ENCODE results near the gene ADTRP. TPM values are rescaled to one million over a fixed set of nuclear protein-coding genes. Genes with fewer than 3 reads are reported as not detected.

Gene ADTRP
- total and polyA plus RNA-seq, 8 donors, result 0.65 to 11.4 (median 1.4) TPM

DNA sequence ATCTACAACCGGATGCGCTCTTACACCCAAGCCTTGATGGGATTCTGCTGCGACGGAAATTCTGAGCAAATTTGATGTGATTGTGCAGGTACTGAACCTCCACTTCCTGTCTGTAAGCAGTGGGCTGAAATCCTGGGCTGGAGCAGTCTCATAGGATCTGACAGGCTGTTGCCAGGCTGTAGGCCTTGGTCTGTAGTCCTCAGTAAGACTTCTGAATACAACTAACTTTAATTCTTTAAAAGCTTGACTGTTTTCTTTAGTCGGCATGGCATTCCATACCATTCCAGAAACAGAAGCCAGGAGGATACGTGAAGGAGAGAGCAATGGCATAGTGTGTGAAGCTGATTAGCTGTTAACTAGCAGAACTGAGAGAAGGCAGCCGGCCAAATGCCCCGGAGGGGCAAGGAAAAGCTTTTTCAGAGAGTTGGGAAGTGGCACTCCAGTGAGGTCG lies 68.3 kb downstream of the ADTRP start:
- TF ChIP-seq, protein P1, sequence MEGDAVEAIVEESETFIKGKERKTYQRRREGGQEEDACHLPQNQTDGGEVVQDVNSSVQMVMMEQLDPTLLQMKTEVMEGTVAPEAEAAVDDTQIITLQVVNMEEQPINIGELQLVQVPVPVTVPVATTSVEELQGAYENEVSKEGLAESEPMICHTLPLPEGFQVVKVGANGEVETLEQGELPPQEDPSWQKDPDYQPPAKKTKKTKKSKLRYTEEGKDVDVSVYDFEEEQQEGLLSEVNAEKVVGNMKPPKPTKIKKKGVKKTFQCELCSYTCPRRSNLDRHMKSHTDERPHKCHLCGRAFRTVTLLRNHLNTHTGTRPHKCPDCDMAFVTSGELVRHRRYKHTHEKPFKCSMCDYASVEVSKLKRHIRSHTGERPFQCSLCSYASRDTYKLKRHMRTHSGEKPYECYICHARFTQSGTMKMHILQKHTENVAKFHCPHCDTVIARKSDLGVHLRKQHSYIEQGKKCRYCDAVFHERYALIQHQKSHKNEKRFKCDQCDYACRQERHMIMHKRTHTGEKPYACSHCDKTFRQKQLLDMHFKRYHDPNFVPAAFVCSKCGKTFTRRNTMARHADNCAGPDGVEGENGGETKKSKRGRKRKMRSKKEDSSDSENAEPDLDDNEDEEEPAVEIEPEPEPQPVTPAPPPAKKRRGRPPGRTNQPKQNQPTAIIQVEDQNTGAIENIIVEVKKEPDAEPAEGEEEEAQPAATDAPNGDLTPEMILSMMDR (IDR thresholded peaks at IDR 0.05), result no peak
- Histone ChIP-seq H3K4me1 (peaks cover 4 to 25% of the 10 kb centered on the region in 2 donors), H3K27ac (no peak overlapping the region), H3K36me3 (no peaks in the 10 kb centered on the region), H3K27me3 (no peaks in the 10 kb centered on the region), H3K9me3 (no peaks in the 10 kb centered on the region), H3K4me3 (no peak overlapping the region)
- peak in 1 of 4 donors; percentile 29 for DNase-seq
- intact Hi-C loops (cut with DNase I), result no loop called here
- no peak for ATAC-seq

DNA sequence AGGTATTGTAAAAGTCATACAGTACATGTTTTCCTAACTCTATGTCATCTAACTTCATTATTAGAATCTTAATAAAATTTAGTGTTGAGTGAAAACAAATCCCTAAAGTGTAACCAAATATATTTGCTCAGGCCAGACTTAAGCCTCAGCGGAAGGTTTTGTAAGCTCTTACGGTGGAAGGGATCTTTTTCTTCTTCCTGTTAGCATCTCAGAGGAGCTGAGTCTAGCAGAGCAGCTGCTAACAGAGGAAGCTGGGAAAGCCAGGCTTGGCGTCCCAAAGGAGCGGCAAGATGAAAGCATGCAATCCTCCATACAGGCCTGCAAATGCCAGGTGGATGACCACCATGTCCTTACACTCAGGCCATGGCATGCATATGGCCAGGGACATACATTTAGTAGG lies 72.4 kb downstream of the ADTRP start:
- no peak for DNase-seq
- Histone ChIP-seq H3K27me3 (no peaks in the 10 kb centered on the region), H3K4me1 (peaks cover 0 to 12% of the 10 kb centered on the region in 2 donors), H3K27ac (no peak overlapping the region), H3K9me3 (no peaks in the 10 kb centered on the region), H3K36me3 (no peaks in the 10 kb centered on the region), H3K4me3 (no peak overlapping the region)
- ATAC-seq, result no peak
- TF ChIP-seq, protein P1 (IDR thresholded peaks at IDR 0.05), result no peak
- intact Hi-C loops (cut with DNase I), result no loop called here

DNA sequence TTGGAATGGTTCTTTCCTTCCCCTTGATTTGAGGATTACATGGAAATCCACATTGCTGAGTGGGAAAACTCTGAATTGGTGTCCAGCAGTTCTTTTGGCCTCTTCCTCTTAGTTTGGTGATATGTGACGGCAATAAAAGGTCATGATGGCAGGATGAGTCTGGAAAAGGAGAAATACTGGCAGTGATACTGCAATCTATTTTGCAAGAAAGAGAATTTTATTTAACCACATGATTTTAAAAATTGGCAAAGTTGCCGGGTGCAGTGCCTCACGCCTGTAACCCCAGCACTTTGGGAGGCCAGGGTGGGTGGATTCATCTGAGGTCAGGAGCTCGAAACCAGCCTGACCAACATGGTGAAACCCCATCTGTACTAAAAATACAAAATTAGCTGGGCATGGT lies 73.1 kb downstream of the ADTRP start:
- H3K27me3 ChIP-seq, result no peaks in the 10 kb centered on the region
- DNase-seq (no peak), ATAC-seq (no peak)
- H3K27ac ChIP-seq, result no peak overlapping the region
- H3K36me3 ChIP-seq, result no peaks in the 10 kb centered on the region
- peaks cover 0 to 7% of the 10 kb centered on the region in 2 donors for H3K4me1 ChIP-seq
- no peak overlapping the region for H3K4me3 ChIP-seq
- H3K9me3 ChIP-seq, result no peaks in the 10 kb centered on the region
- intact Hi-C loops (cut with DNase I), result no loop called here
- TF ChIP-seq, protein P1 (IDR thresholded peaks at IDR 0.05), result no peak

DNA sequence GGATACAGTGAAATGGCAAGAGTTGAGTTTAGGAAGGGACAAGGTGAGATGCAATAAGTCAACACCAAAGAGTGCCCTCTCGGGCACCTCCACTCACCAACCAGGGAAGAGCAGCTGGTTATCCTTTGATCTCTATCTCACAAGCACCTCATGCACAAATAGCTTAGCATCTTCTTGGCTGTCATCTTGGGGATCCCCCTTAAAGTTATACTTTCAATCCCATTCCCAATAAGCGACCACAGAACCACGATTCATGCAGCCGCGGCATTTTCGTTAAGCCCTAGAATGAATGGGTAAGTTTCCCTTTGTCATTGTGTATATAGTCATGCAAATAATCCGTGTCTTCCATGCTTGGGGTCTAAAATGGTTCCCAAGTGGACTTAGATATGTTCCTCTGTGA lies 73.5 kb downstream of the ADTRP start:
- TF ChIP-seq, protein P1 (IDR thresholded peaks at IDR 0.05), result no peak
- no peak for DNase-seq
- no peak for ATAC-seq
- Histone ChIP-seq H3K4me1 (peaks cover 0 to 11% of the 10 kb centered on the region in 2 donors), H3K4me3 (no peak overlapping the region), H3K36me3 (no peaks in the 10 kb centered on the region), H3K9me3 (no peaks in the 10 kb centered on the region), H3K27ac (no peak overlapping the region), H3K27me3 (no peaks in the 10 kb centered on the region)
- intact Hi-C loops (cut with DNase I), result no loop called here

DNA sequence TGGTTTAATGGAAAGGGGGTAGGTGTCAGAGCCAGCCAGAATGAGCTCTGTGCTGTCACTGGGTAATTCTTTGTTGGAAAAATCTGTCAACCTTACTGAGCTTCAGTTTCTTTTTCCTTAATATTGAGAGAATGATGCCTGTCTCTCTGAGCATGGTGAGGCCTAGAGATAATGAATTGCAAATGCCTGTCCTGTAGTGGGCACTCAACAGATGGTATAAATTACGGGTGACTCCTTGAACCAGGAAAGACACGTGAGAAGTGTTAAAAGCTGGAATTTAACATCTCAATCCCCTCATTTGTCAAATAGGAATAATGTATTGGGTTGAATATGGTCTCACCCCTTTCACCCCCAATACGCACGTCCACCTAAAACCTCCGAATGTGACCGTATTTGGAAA lies 74.9 kb downstream of the ADTRP start:
- no peaks in the 10 kb centered on the region for H3K36me3 ChIP-seq
- no peak overlapping the region for H3K4me3 ChIP-seq
- TF ChIP-seq, protein P1 (IDR thresholded peaks at IDR 0.05), result no peak
- H3K27ac ChIP-seq, result no peak overlapping the region
- intact Hi-C loops (cut with DNase I), result no loop called here
- no peak for DNase-seq
- no peak for ATAC-seq
- no peaks in the 10 kb centered on the region for H3K9me3 ChIP-seq
- H3K4me1 ChIP-seq, result peaks cover 0 to 13% of the 10 kb centered on the region in 2 donors
- H3K27me3 ChIP-seq, result no peaks in the 10 kb centered on the region
